ENCODE results near the gene CBX7.

GRCh38 chr22:39083212-39084165, 69.0 kb downstream of the CBX7 start:
- TF ChIP-seq CTCF (conservative IDR thresholded peaks at IDR 0.05; ENCODE audit: low read length) (no peak), EZH2phosphoT487 (IDR thresholded peaks at IDR 0.05; ENCODE audit: borderline replicate concordance, low read depth, low read length) (no peak)

All from OCI-LY7 (cell line).